Keratinocyte (primary cell): ENCODE data around the gene TAMALIN. TPM values are rescaled to one million over a fixed set of nuclear protein-coding genes. Genes with fewer than 3 reads are reported as not detected.

Source experiments
- DNase-seq: peaks from one replicate; pipeline ENCODE4 v3.0.0-alpha.2; 2011; ENCODE audit warnings: low read depth, missing footprints, low spot score
- FAIRE-seq: peaks from 2 replicates; lab custom pipeline; 2011; peaks lifted over from hg19 to GRCh38; lab: Jason Lieb, UNC
- H2AFZ ChIP-seq: 2 replicates; pipeline ENCODE4 v1.6.0; 2012; ENCODE audit warnings: low read length, control low read depth, inconsistent platforms; ENCODE audit not compliant: control insufficient read depth
- H3K27ac ChIP-seq: 2 replicates; pipeline ENCODE4 v1.5.1; 2011; ENCODE audit warnings: low read length; ENCODE audit not compliant: control insufficient read depth, insufficient read depth
- H3K27me3 ChIP-seq: 3 replicates; pipeline ENCODE4 v1.6.0; 2011; ENCODE audit warnings: low read length; ENCODE audit not compliant: control insufficient read depth, insufficient read depth; ENCODE audit errors: extremely low read depth
- H3K36me3 ChIP-seq, 2 experiments: 2 replicates in 1 of 2; 3 replicates in 1 of 2; pipeline ENCODE4 v1.5.1; 2011; ENCODE audit warnings: low read length in 2 of 2, mild to moderate bottlenecking in 1 of 2; ENCODE audit not compliant: control insufficient read depth in 2 of 2, insufficient read depth in 2 of 2; ENCODE audit errors: extremely low read depth in 1 of 2
- H3K4me1 ChIP-seq: 3 replicates; pipeline ENCODE4 v1.5.1; 2011; ENCODE audit warnings: low read length; ENCODE audit not compliant: control insufficient read depth, insufficient read depth; ENCODE audit errors: extremely low read depth
- H3K4me2 ChIP-seq: 3 replicates; pipeline ENCODE4 v1.6.0; 2011; ENCODE audit warnings: low read depth, low read length; ENCODE audit not compliant: control insufficient read depth, insufficient read depth; ENCODE audit errors: extremely low read depth
- H3K4me3 ChIP-seq, 3 experiments: fragments of 200-600 bp in 1 of 3; sonication (generic) in 1 of 3; 2 replicates in 2 of 3; 3 replicates in 1 of 3; pipeline ENCODE4 v1.5.1; 2011 to 2016; ENCODE audit warnings: low read length in 3 of 3, mild to moderate bottlenecking in 3 of 3, control low read depth in 2 of 3, inconsistent platforms in 1 of 3, low read depth in 1 of 3, mixed read lengths in 1 of 3, mixed run types in 1 of 3, moderate library complexity in 1 of 3; ENCODE audit not compliant: control insufficient read depth in 2 of 3, insufficient read depth in 2 of 3; ENCODE audit errors: extremely low read depth in 1 of 3
- H3K79me2 ChIP-seq: 2 replicates; pipeline ENCODE4 v1.6.0; 2012; ENCODE audit warnings: low read length; ENCODE audit not compliant: control insufficient read depth, insufficient read depth
- H3K9ac ChIP-seq: 3 replicates; pipeline ENCODE4 v1.6.0; 2011; ENCODE audit warnings: low read length; ENCODE audit not compliant: control insufficient read depth, insufficient read depth; ENCODE audit errors: extremely low read depth
- H3K9me1 ChIP-seq: 3 replicates; pipeline ENCODE4 v1.6.0; 2011; ENCODE audit warnings: low read length; ENCODE audit not compliant: control insufficient read depth, insufficient read depth; ENCODE audit errors: extremely low read depth
- H3K9me3 ChIP-seq: 2 replicates; pipeline ENCODE4 v1.5.1; 2012; ENCODE audit warnings: low read depth, low read length; ENCODE audit not compliant: control insufficient read depth
- H4K20me1 ChIP-seq: 3 replicates; pipeline ENCODE4 v1.6.0; 2011; ENCODE audit warnings: low read length; ENCODE audit not compliant: control insufficient read depth, insufficient read depth; ENCODE audit errors: extremely low read depth
- EZH2 ChIP-seq: IDR thresholded peaks from one replicate; pipeline ENCODE4 v1.6.1; 2012; ENCODE audit warnings: inconsistent platforms, mild to moderate bottlenecking, low read length, moderate library complexity
- dilution Hi-C: fragments of 300-500 bp; cut with MboI; formaldehyde crosslinking; loops from one replicate; pipeline ENCODE4 v1.7.0; 2020; ENCODE audit warnings: low sequenced_read_pairs; ENCODE audit not compliant: extremely low pct_ligation_motif_present
- polyA plus RNA-seq, 5 experiments: library from polyadenylated mRNA; depleted of rRNA in 3 of 5; stranded (reverse) in 3 of 5; stranded (forward) in 1 of 5; unstranded in 1 of 5; fragments of >200 nt; gene quantifications; 1 replicate in 1 of 5; 2 replicates in 3 of 5; 3 replicates in 1 of 5; pipeline versions ENCODE4 v1.2.1 to v1.2.3, GENCODE V29; 2011 to 2012; ENCODE audit warnings: missing spikeins in 2 of 5, low read depth in 1 of 5, low replicate concordance in 1 of 5
- TF ChIP-seq, protein P1 (sequence below), 3 experiments: IDR thresholded peaks in 1 of 3; conservative IDR thresholded peaks in 1 of 3; optimal IDR thresholded peaks in 1 of 3; 2 replicates in 2 of 3; 3 replicates in 1 of 3; pipeline versions ENCODE3 to v1.5.1; 2011; ENCODE audit warnings: low read length in 3 of 3, mild to moderate bottlenecking in 3 of 3, moderate library complexity in 2 of 3, control low read depth in 1 of 3, inconsistent platforms in 1 of 3; ENCODE audit not compliant: insufficient read depth in 2 of 3; ENCODE audit errors: extremely low read depth in 1 of 3

TAMALIN gene
- polyA plus RNA-seq, 1 donor (not counting 4 experiments of a cell fraction or from before 2014, with no cell fraction given) = 0.54 TPM

DNA sequence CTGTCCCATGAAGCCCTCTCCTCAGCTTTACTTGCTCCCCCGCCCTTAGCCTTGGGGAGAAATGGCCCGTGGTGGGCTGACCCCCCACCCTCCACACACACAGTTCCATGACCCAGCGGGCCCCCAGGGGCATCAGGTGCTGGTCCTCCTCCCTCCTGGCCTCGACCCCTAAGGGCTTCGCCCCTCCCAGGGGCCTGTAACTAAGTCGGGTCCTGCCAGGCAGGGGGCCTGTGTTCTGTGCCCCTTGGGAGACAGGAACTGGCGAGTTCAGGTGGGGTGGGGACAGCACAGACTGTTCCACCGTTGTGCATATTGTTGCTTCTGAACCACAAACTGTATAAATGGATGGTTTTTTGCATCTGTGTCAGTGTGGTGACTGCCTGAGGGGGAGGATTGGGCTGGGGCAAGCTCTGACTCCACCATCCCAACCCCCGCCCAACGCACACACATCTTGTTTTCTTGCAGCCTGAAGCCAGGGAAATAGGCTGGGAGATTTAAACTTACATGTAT lies 8.8 kb downstream of the TAMALIN start:
- peak overlapping the region; percentile 50 for H3K4me2 ChIP-seq
- H3K9ac ChIP-seq = no peak overlapping the region
- DNase-seq (no peak), FAIRE-seq (peak; percentile 74)
- H3K36me3 ChIP-seq = no peaks in the 10 kb centered on the region
- no peaks in the 10 kb centered on the region for H3K9me1 ChIP-seq
- no peaks in the 10 kb centered on the region for H3K9me3 ChIP-seq
- TF ChIP-seq, protein P1, sequence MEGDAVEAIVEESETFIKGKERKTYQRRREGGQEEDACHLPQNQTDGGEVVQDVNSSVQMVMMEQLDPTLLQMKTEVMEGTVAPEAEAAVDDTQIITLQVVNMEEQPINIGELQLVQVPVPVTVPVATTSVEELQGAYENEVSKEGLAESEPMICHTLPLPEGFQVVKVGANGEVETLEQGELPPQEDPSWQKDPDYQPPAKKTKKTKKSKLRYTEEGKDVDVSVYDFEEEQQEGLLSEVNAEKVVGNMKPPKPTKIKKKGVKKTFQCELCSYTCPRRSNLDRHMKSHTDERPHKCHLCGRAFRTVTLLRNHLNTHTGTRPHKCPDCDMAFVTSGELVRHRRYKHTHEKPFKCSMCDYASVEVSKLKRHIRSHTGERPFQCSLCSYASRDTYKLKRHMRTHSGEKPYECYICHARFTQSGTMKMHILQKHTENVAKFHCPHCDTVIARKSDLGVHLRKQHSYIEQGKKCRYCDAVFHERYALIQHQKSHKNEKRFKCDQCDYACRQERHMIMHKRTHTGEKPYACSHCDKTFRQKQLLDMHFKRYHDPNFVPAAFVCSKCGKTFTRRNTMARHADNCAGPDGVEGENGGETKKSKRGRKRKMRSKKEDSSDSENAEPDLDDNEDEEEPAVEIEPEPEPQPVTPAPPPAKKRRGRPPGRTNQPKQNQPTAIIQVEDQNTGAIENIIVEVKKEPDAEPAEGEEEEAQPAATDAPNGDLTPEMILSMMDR (optimal IDR thresholded peaks at IDR 0.05 in 1 of 3, IDR thresholded peaks at IDR 0.05 in 1 of 3, conservative IDR thresholded peaks at IDR 0.05 in 1 of 3; ENCODE audit: extremely low read depth in 1 of 3, insufficient read depth in 2 of 3, low read length in 3 of 3) = no peak
- TF ChIP-seq EZH2 = no peak
- H3K79me2 ChIP-seq = no peaks in the 10 kb centered on the region
- no peak overlapping the region for H2AFZ ChIP-seq
- peaks cover 16% of the 10 kb centered on the region for H3K4me1 ChIP-seq
- H3K4me3 ChIP-seq = no peak overlapping the region
- no peak overlapping the region for H3K27ac ChIP-seq
- dilution Hi-C loops = no loop called here
- H3K27me3 ChIP-seq = no peaks in the 10 kb centered on the region
- no peaks in the 10 kb centered on the region for H4K20me1 ChIP-seq

DNA sequence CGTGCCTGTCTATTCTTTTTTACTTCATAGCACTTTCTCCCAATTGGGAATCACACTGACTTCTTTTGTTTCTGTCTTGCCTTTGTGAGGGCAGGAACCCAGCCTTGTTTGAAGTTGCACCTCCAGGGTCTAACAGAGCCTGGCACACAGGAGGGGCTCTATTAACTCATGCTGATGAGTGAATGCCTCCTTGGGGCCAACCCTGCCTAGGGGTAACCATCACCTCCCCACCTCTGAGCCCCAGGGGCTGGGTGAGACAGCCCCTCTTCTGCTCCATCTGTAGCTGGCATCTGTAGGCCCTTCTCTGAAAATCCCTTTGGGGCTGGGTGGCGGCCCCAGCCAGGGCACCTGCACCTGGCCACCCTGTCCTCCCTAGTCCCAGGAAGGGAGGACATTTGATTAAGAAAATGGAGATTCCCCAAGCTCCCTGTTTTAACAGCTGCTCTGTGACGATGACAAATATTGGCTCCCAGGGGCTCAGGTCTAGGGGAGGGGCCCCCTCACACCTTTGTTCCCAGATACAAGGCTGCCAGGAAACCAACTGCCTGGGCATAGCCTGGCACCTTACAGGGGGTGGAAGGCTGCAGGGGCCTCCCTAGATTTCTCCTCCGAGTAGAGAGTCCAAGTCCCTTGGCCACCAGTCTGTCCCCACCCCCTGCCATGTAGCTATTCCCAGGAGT lies 11.8 kb downstream of the TAMALIN start:
- dilution Hi-C loops = no loop called here
- H4K20me1 ChIP-seq = no peaks in the 10 kb centered on the region
- no peaks in the 10 kb centered on the region for H3K9me3 ChIP-seq
- FAIRE-seq = no peak
- no peak overlapping the region for H3K9ac ChIP-seq
- H3K79me2 ChIP-seq = no peaks in the 10 kb centered on the region
- no peak for DNase-seq
- H2AFZ ChIP-seq = no peak overlapping the region
- no peak overlapping the region for H3K27ac ChIP-seq
- H3K4me3 ChIP-seq = no peak overlapping the region
- H3K4me1 ChIP-seq = peaks cover 16% of the 10 kb centered on the region
- no peak overlapping the region for H3K4me2 ChIP-seq
- H3K9me1 ChIP-seq = no peaks in the 10 kb centered on the region
- H3K36me3 ChIP-seq = no peaks in the 10 kb centered on the region
- H3K27me3 ChIP-seq = peaks cover 7% of the 10 kb centered on the region
- no peak for TF ChIP-seq EZH2
- TF ChIP-seq, protein P1 (optimal IDR thresholded peaks at IDR 0.05 in 1 of 3, IDR thresholded peaks at IDR 0.05 in 1 of 3, conservative IDR thresholded peaks at IDR 0.05 in 1 of 3; ENCODE audit: extremely low read depth in 1 of 3, insufficient read depth in 2 of 3, low read length in 3 of 3) = no peak
